ENCODE results near the gene B3GNT7.

DNA sequence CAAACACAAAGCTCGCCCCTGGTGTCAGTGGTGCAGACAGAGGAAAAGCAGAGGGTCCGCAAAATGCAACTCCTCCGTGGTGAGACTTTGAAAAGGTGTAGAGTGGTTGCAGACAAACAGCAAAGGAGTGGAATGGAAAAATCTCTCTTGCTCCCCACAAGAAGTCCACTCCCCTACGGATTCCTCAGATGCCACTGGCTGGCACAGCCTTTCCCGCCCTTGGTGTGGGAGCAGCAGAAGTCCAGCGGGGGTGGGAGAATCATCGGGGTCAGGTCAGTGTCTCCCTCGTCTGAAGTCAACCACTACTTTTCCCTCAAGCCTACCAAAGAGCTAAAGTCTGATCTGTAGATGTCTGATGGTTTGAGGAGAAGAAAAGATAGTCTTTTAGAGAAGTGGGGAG lies 22.3 kb upstream of the B3GNT7 start:
- TF ChIP-seq, protein P1, sequence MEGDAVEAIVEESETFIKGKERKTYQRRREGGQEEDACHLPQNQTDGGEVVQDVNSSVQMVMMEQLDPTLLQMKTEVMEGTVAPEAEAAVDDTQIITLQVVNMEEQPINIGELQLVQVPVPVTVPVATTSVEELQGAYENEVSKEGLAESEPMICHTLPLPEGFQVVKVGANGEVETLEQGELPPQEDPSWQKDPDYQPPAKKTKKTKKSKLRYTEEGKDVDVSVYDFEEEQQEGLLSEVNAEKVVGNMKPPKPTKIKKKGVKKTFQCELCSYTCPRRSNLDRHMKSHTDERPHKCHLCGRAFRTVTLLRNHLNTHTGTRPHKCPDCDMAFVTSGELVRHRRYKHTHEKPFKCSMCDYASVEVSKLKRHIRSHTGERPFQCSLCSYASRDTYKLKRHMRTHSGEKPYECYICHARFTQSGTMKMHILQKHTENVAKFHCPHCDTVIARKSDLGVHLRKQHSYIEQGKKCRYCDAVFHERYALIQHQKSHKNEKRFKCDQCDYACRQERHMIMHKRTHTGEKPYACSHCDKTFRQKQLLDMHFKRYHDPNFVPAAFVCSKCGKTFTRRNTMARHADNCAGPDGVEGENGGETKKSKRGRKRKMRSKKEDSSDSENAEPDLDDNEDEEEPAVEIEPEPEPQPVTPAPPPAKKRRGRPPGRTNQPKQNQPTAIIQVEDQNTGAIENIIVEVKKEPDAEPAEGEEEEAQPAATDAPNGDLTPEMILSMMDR (IDR thresholded peaks at IDR 0.05), result no peak
- no peak for TF ChIP-seq POLR2A (IDR thresholded peaks at IDR 0.05)
